Neuronal stem cell (in vitro differentiated cells): ENCODE data around the gene WFDC10A.
"Not testable (repeated sequence)": the region's sequence is repeated elsewhere in the genome, so short reads cannot be mapped to it uniquely, and the experiment has no call there.

ENCODE experiments used
- DNase-seq: peaks from one replicate; pipeline ENCODE4 v3.0.0-alpha.2; 2013; ENCODE audit warnings: low spot score
- H2AFZ ChIP-seq: one replicate; pipeline ENCODE4 v1.6.1; 2013; ENCODE audit warnings: mild to moderate bottlenecking, low read length, inconsistent platforms
- H2AK5ac ChIP-seq: 2 replicates; pipeline ENCODE4 v1.6.1; 2013; ENCODE audit warnings: low read depth, mild to moderate bottlenecking, inconsistent platforms, low read length, moderate library complexity, mixed read lengths
- H2BK120ac ChIP-seq: 2 replicates; pipeline ENCODE4 v1.6.1; 2013; ENCODE audit warnings: low read depth, mild to moderate bottlenecking, inconsistent platforms, low read length, moderate library complexity, mixed read lengths
- H2BK12ac ChIP-seq: one replicate; pipeline ENCODE4 v1.6.1; 2013; ENCODE audit warnings: low read length, inconsistent platforms
- H2BK15ac ChIP-seq: 2 replicates; pipeline ENCODE4 v1.6.1; 2013; ENCODE audit warnings: mild to moderate bottlenecking, low read length, inconsistent platforms, mixed read lengths
- H2BK5ac ChIP-seq: one replicate; pipeline ENCODE4 v1.6.1; 2013; ENCODE audit warnings: inconsistent platforms, mild to moderate bottlenecking, low read length, moderate library complexity
- H3K14ac ChIP-seq: one replicate; pipeline ENCODE4 v1.6.1; 2013; ENCODE audit warnings: low read length, inconsistent platforms
- H3K18ac ChIP-seq: 2 replicates; pipeline ENCODE4 v1.6.1; 2013; ENCODE audit warnings: low read length, inconsistent platforms
- H3K23ac ChIP-seq: 2 replicates; pipeline ENCODE4 v1.6.1; 2013; ENCODE audit warnings: low read depth, mild to moderate bottlenecking, mixed read lengths, low read length, inconsistent platforms; ENCODE audit not compliant: poor library complexity
- H3K27ac ChIP-seq: replicated peaks from 3 replicates; pipeline ENCODE4 v1.5.1; 2013; ENCODE audit warnings: low read length, inconsistent platforms
- H3K27me3 ChIP-seq, 3 experiments: 2 replicates each; pipeline ENCODE4 v1.6.1; 2013; ENCODE audit warnings: low read length in 3 of 3, mild to moderate bottlenecking in 2 of 3, inconsistent platforms in 1 of 3, low read depth in 1 of 3, mixed read lengths in 1 of 3, moderate library complexity in 1 of 3; ENCODE audit not compliant: control insufficient read depth in 3 of 3, insufficient read depth in 3 of 3
- H3K36me3 ChIP-seq, 2 donors: replicated peaks in 1 of 2; 2 replicates each; pipeline ENCODE4 v1.6.1; 2013; ENCODE audit warnings: low read length in 2 of 2; ENCODE audit not compliant: control insufficient read depth in 2 of 2, insufficient read depth in 2 of 2
- H3K4ac ChIP-seq: 2 replicates; pipeline ENCODE4 v1.6.1; 2013; ENCODE audit warnings: inconsistent platforms, mild to moderate bottlenecking, low read length, moderate library complexity
- H3K4me1 ChIP-seq, 2 donors: 1 replicate in 1 of 2; 2 replicates in 1 of 2; pipeline ENCODE4 v1.6.1; 2013; ENCODE audit warnings: low read length in 2 of 2, low read depth in 1 of 2; ENCODE audit not compliant: control insufficient read depth in 2 of 2, insufficient read depth in 1 of 2
- H3K4me2 ChIP-seq: one replicate; pipeline ENCODE4 v1.6.1; 2013; ENCODE audit warnings: mild to moderate bottlenecking, low read length, inconsistent platforms; ENCODE audit not compliant: insufficient read depth, poor library complexity, severe bottlenecking
- H3K4me3 ChIP-seq, 2 donors: 2 replicates each; pipeline ENCODE4 v1.5.1; 2013; ENCODE audit warnings: low read length in 2 of 2, mild to moderate bottlenecking in 2 of 2, inconsistent platforms in 1 of 2, moderate library complexity in 1 of 2
- H3K79me1 ChIP-seq: one replicate; pipeline ENCODE4 v1.6.1; 2013; ENCODE audit warnings: low read depth, mild to moderate bottlenecking, inconsistent platforms, low read length, moderate library complexity
- H3K9ac ChIP-seq: one replicate; pipeline ENCODE4 v1.6.1; 2013; ENCODE audit warnings: mild to moderate bottlenecking, low read depth, low read length, inconsistent platforms; ENCODE audit not compliant: poor library complexity
- H3K9me3 ChIP-seq, 2 donors: replicated peaks in 1 of 2; 2 replicates each; pipeline versions ENCODE3 to v1.6.1; 2013; ENCODE audit warnings: low read length in 2 of 2, mild to moderate bottlenecking in 2 of 2, inconsistent platforms in 1 of 2, low read depth in 1 of 2, mixed read lengths in 1 of 2, moderate library complexity in 1 of 2; ENCODE audit not compliant: control insufficient read depth in 2 of 2, insufficient read depth in 1 of 2
- H4K8ac ChIP-seq: one replicate; pipeline ENCODE4 v1.6.1; 2013; ENCODE audit warnings: low read depth, mild to moderate bottlenecking, inconsistent platforms, low read length, moderate library complexity
- H4K91ac ChIP-seq: one replicate; pipeline ENCODE4 v1.6.1; 2013; ENCODE audit warnings: low read length, low read depth, mild to moderate bottlenecking, inconsistent platforms; ENCODE audit not compliant: poor library complexity
- WGBS, 2 donors: extraction: QIAGEN DNeasy Blood & Tissue Kit; methylation state at CpG; one replicate each; pipeline ENCODE4 v1.1.7; 2013; ENCODE audit warnings: missing lambda C conversion rate in 2 of 2, mixed read lengths in 1 of 2; ENCODE audit not compliant: insufficient read length in 2 of 2, insufficient replicate concordance in 1 of 2; ENCODE audit errors: extremely low coverage in 2 of 2; 5-methylcytosine and 5-hydroxymethylcytosine counted together

The WFDC10A gene

GRCh38 chr20:45585986-45586385 is 43.6 kb upstream of the WFDC10A start:
- H2BK5ac ChIP-seq, H3K4ac ChIP-seq, H2AK5ac ChIP-seq, H2AFZ ChIP-seq, H3K36me3 ChIP-seq, H2BK12ac ChIP-seq, H2BK120ac ChIP-seq, H3K18ac ChIP-seq, H3K9me3 ChIP-seq, H3K4me2 ChIP-seq, H3K4me3 ChIP-seq, H2BK15ac ChIP-seq, H3K4me1 ChIP-seq, H3K14ac ChIP-seq, H4K8ac ChIP-seq, H3K9ac ChIP-seq, H3K79me1 ChIP-seq, H3K27ac ChIP-seq, H3K27me3 ChIP-seq, H3K23ac ChIP-seq, DNase-seq, H4K91ac ChIP-seq: not testable (repeated sequence)
- no CpG with 5 or more reads among the region's 5 CpGs for WGBS, 2 donors

GRCh38 chr20:45588800-45589199 is 40.7 kb upstream of the WFDC10A start:
- no peaks in the 10 kb centered on the region for H3K79me1 ChIP-seq
- no peak overlapping the region for H2BK5ac ChIP-seq
- no peak overlapping the region for H2BK12ac ChIP-seq
- DNase-seq, result no peak
- WGBS, 2 donors, result no CpG with 5 or more reads among the region's 2 CpGs
- H4K91ac ChIP-seq, result no peak overlapping the region
- H2AFZ ChIP-seq, result no peak overlapping the region
- no peak overlapping the region for H3K23ac ChIP-seq
- H3K18ac ChIP-seq, result no peak overlapping the region
- no peaks in the 10 kb centered on the region for H3K27me3 ChIP-seq
- H3K27ac ChIP-seq, result no peak overlapping the region
- H2BK120ac ChIP-seq, result no peak overlapping the region
- H2AK5ac ChIP-seq, result no peak overlapping the region
- H3K4me1 ChIP-seq, result no peaks in the 10 kb centered on the region
- no peak overlapping the region for H3K4ac ChIP-seq
- no peak overlapping the region for H3K9ac ChIP-seq
- H3K9me3 ChIP-seq, result peaks cover 0 to 6% of the 10 kb centered on the region in 2 donors
- no peaks in the 10 kb centered on the region for H3K36me3 ChIP-seq
- H3K14ac ChIP-seq, result no peak overlapping the region
- H4K8ac ChIP-seq, result no peak overlapping the region
- no peak overlapping the region for H3K4me3 ChIP-seq
- no peak overlapping the region for H2BK15ac ChIP-seq
- no peak overlapping the region for H3K4me2 ChIP-seq

GRCh38 chr20:45589725-45590124 is 39.8 kb upstream of the WFDC10A start:
- H4K8ac ChIP-seq, result no peak overlapping the region
- H2BK12ac ChIP-seq, result no peak overlapping the region
- no peak overlapping the region for H2BK5ac ChIP-seq
- no peak overlapping the region for H3K23ac ChIP-seq
- no peaks in the 10 kb centered on the region for H3K27me3 ChIP-seq
- no peak overlapping the region for H2BK120ac ChIP-seq
- H2BK15ac ChIP-seq, result no peak overlapping the region
- H3K9ac ChIP-seq, result no peak overlapping the region
- WGBS, 2 donors, result no CpG with 5 or more reads among the region's 1 CpG
- H3K27ac ChIP-seq, result no peak overlapping the region
- H2AK5ac ChIP-seq, result no peak overlapping the region
- H3K4ac ChIP-seq, result no peak overlapping the region
- no peaks in the 10 kb centered on the region for H3K79me1 ChIP-seq
- no peaks in the 10 kb centered on the region for H3K4me1 ChIP-seq
- no peak for DNase-seq
- peaks cover 0 to 6% of the 10 kb centered on the region in 2 donors for H3K9me3 ChIP-seq
- no peak overlapping the region for H3K18ac ChIP-seq
- H2AFZ ChIP-seq, result no peak overlapping the region
- H3K4me2 ChIP-seq, result no peak overlapping the region
- H4K91ac ChIP-seq, result no peak overlapping the region
- no peak overlapping the region for H3K14ac ChIP-seq
- H3K4me3 ChIP-seq, result no peak overlapping the region
- H3K36me3 ChIP-seq, result no peaks in the 10 kb centered on the region

GRCh38 chr20:45592574-45593189 is 36.9 kb upstream of the WFDC10A start:
- no peak overlapping the region for H3K18ac ChIP-seq
- H4K91ac ChIP-seq, result no peak overlapping the region
- H3K4me1 ChIP-seq, result no peaks in the 10 kb centered on the region
- no peaks in the 10 kb centered on the region for H3K27me3 ChIP-seq
- H3K4me3 ChIP-seq, result no peak overlapping the region
- H2BK5ac ChIP-seq, result no peak overlapping the region
- no peak overlapping the region for H2AK5ac ChIP-seq
- H3K14ac ChIP-seq, result no peak overlapping the region
- no peak overlapping the region for H2BK12ac ChIP-seq
- DNase-seq, result no peak
- no peak overlapping the region for H2BK120ac ChIP-seq
- H3K79me1 ChIP-seq, result no peaks in the 10 kb centered on the region
- no peak overlapping the region for H2AFZ ChIP-seq
- H3K36me3 ChIP-seq, result no peaks in the 10 kb centered on the region
- H3K4ac ChIP-seq, result no peak overlapping the region
- peaks cover 0 to 6% of the 10 kb centered on the region in 2 donors for H3K9me3 ChIP-seq
- H3K27ac ChIP-seq, result no peak overlapping the region
- H3K4me2 ChIP-seq, result no peak overlapping the region
- H3K23ac ChIP-seq, result no peak overlapping the region
- no CpG with 5 or more reads among the region's 5 CpGs for WGBS, 2 donors
- H2BK15ac ChIP-seq, result no peak overlapping the region
- H3K9ac ChIP-seq, result no peak overlapping the region
- H4K8ac ChIP-seq, result no peak overlapping the region
